Mesenchymal stem cell (in vitro differentiated cells and primary cell): Measurements from ENCODE around the gene SDC4.

Source experiments
- DNase-seq: peaks from one replicate; pipeline ENCODE4 v3.0.0-alpha.2; 2013
- H2AFZ ChIP-seq: one replicate; pipeline ENCODE4 v1.6.1; 2013; ENCODE audit warnings: low read depth, mild to moderate bottlenecking, control low read depth, inconsistent platforms, low read length, moderate library complexity
- H2AK5ac ChIP-seq: 2 replicates; pipeline ENCODE4 v1.6.1; 2013; ENCODE audit warnings: low read length, moderate library complexity, mild to moderate bottlenecking, inconsistent platforms; ENCODE audit not compliant: severe bottlenecking
- H2BK120ac ChIP-seq: one replicate; pipeline ENCODE4 v1.6.1; 2013; ENCODE audit warnings: low read depth, mild to moderate bottlenecking, inconsistent platforms, low read length, moderate library complexity
- H2BK12ac ChIP-seq, 2 experiments: one replicate each; pipeline ENCODE4 v1.6.1; 2013; ENCODE audit warnings: inconsistent platforms in 2 of 2, low read length in 2 of 2, mild to moderate bottlenecking in 2 of 2, moderate library complexity in 2 of 2, control low read depth in 1 of 2
- H2BK15ac ChIP-seq: one replicate; pipeline ENCODE4 v1.6.1; 2013; ENCODE audit warnings: mild to moderate bottlenecking, low read depth, inconsistent platforms; ENCODE audit not compliant: poor library complexity, severe bottlenecking
- H2BK5ac ChIP-seq: 2 replicates; pipeline ENCODE4 v1.6.1; 2013; ENCODE audit warnings: low read depth, mild to moderate bottlenecking, low read length, control low read depth, inconsistent platforms; ENCODE audit not compliant: poor library complexity, severe bottlenecking
- H3K14ac ChIP-seq, 2 experiments: one replicate each; pipeline ENCODE4 v1.6.1; 2013; ENCODE audit warnings: inconsistent platforms in 2 of 2, low read length in 2 of 2, control low read depth in 1 of 2, mild to moderate bottlenecking in 1 of 2, moderate library complexity in 1 of 2
- H3K18ac ChIP-seq, 2 experiments: one replicate each; pipeline ENCODE4 v1.6.1; 2013; ENCODE audit warnings: inconsistent platforms in 2 of 2, low read length in 2 of 2, control low read depth in 1 of 2, low read depth in 1 of 2, mild to moderate bottlenecking in 1 of 2
- H3K23ac ChIP-seq, 2 experiments: one replicate each; pipeline ENCODE4 v1.6.1; 2013; ENCODE audit warnings: inconsistent platforms in 2 of 2, low read length in 2 of 2, mild to moderate bottlenecking in 2 of 2, moderate library complexity in 2 of 2, control low read depth in 1 of 2
- H3K27ac ChIP-seq: 2 replicates; pipeline ENCODE4 v1.5.1; 2013; ENCODE audit warnings: mild to moderate bottlenecking, moderate library complexity, low read length, control low read depth, inconsistent platforms; ENCODE audit not compliant: poor library complexity, severe bottlenecking
- H3K27me3 ChIP-seq, 2 experiments: 2 replicates each; pipeline versions ENCODE4 v1.6.1 to v1.7.0; 2013; ENCODE audit warnings: low read length in 2 of 2, mild to moderate bottlenecking in 2 of 2, moderate library complexity in 2 of 2, control low read depth in 1 of 2, inconsistent platforms in 1 of 2; ENCODE audit not compliant: control insufficient read depth in 1 of 2, insufficient read depth in 1 of 2
- H3K36me3 ChIP-seq, 2 experiments: 2 replicates each; pipeline versions ENCODE4 v1.6.1 to v1.7.0; 2013; ENCODE audit warnings: low read length in 2 of 2, control low read depth in 1 of 2, inconsistent platforms in 1 of 2, low read depth in 1 of 2, mild to moderate bottlenecking in 1 of 2; ENCODE audit not compliant: insufficient read depth in 2 of 2, control insufficient read depth in 1 of 2
- H3K4ac ChIP-seq, 2 experiments: one replicate each; pipeline ENCODE4 v1.6.1; 2013; ENCODE audit warnings: inconsistent platforms in 2 of 2, low read length in 2 of 2, mild to moderate bottlenecking in 2 of 2, moderate library complexity in 2 of 2, control low read depth in 1 of 2, low read depth in 1 of 2
- H3K4me1 ChIP-seq: 2 replicates; pipeline ENCODE4 v1.6.1; 2013; ENCODE audit warnings: low read depth, low read length, control low read depth; ENCODE audit not compliant: control insufficient read depth, insufficient read depth
- H3K4me2 ChIP-seq: 2 replicates; pipeline ENCODE4 v1.6.1; 2013; ENCODE audit warnings: low read length, mild to moderate bottlenecking, inconsistent platforms; ENCODE audit not compliant: poor library complexity, severe bottlenecking
- H3K4me3 ChIP-seq, 2 experiments: 2 replicates each; pipeline versions ENCODE4 v1.5.1 to v1.7.0; 2013; ENCODE audit warnings: low read length in 2 of 2, mild to moderate bottlenecking in 2 of 2, control low read depth in 1 of 2, low read depth in 1 of 2; ENCODE audit not compliant: insufficient read depth in 1 of 2
- H3K79me1 ChIP-seq: replicated peaks from 2 replicates; pipeline ENCODE4 v1.6.1; 2013; ENCODE audit warnings: mild to moderate bottlenecking, control low read depth, low read length, inconsistent platforms; ENCODE audit not compliant: poor library complexity, severe bottlenecking
- H3K9ac ChIP-seq: 2 replicates; pipeline ENCODE4 v1.7.0; 2013; ENCODE audit warnings: mild to moderate bottlenecking, low read length, moderate library complexity
- H3K9me3 ChIP-seq: 2 replicates; pipeline ENCODE4 v1.7.0; 2013; ENCODE audit warnings: mild to moderate bottlenecking, low read length; ENCODE audit not compliant: control insufficient read depth
- H4K8ac ChIP-seq: one replicate; pipeline ENCODE4 v1.6.1; 2013; ENCODE audit warnings: inconsistent platforms, mild to moderate bottlenecking, low read length, moderate library complexity
- H4K91ac ChIP-seq: one replicate; pipeline ENCODE4 v1.6.1; 2013; ENCODE audit warnings: mild to moderate bottlenecking, low read length, inconsistent platforms
- WGBS: methylation state at CpG from one replicate; pipeline ENCODE4 v1.1.7; 2013; ENCODE audit warnings: mixed read lengths; 5-methylcytosine and 5-hydroxymethylcytosine counted together

Gene SDC4

GRCh38 chr20:45315672-45316071 lies 32.6 kb downstream of the SDC4 start:
- Histone ChIP-seq H3K14ac (no peak overlapping the region), H2BK120ac (no peak overlapping the region), H2BK15ac (no peak overlapping the region), H3K4ac (no peak overlapping the region), H3K4me1 (peaks cover 5% of the 10 kb centered on the region), H3K4me3 (no peak overlapping the region), H3K9me3 (no peaks in the 10 kb centered on the region), H2BK12ac (no peak overlapping the region), H4K8ac (no peak overlapping the region), H3K79me1 (no peaks in the 10 kb centered on the region), H2AK5ac (no peak overlapping the region), H3K18ac (no peak overlapping the region), H4K91ac (no peak overlapping the region), H2AFZ (no peak overlapping the region), H3K27me3 (peaks cover 12 to 63% of the 10 kb centered on the region in 2 experiments), H3K27ac (no peak overlapping the region), H2BK5ac (no peak overlapping the region), H3K4me2 (no peak overlapping the region), H3K36me3 (peaks cover 0 to 4% of the 10 kb centered on the region in 2 experiments), H3K9ac (no peak overlapping the region), H3K23ac (no peak overlapping the region)
- DNase-seq: no peak
- 90% methylated on average over 4 of the region's 4 CpGs for whole genome bisulfite sequencing

GRCh38 chr20:45313943-45314342 lies 34.3 kb downstream of the SDC4 start:
- Histone ChIP-seq H3K4ac (no peak overlapping the region), H2BK15ac (no peak overlapping the region), H3K4me3 (no peak overlapping the region), H3K4me2 (no peak overlapping the region), H2AFZ (no peak overlapping the region), H3K79me1 (no peaks in the 10 kb centered on the region), H2BK120ac (no peak overlapping the region), H3K23ac (no peak overlapping the region), H3K9me3 (no peaks in the 10 kb centered on the region), H3K14ac (no peak overlapping the region), H3K27ac (no peak overlapping the region), H3K27me3 (peaks cover 12 to 71% of the 10 kb centered on the region in 2 experiments), H2AK5ac (no peak overlapping the region), H3K18ac (no peak overlapping the region), H3K4me1 (peaks cover 5% of the 10 kb centered on the region), H3K36me3 (peaks cover 0 to 4% of the 10 kb centered on the region in 2 experiments), H4K8ac (no peak overlapping the region), H3K9ac (no peak overlapping the region), H2BK12ac (no peak overlapping the region), H2BK5ac (no peak overlapping the region), H4K91ac (no peak overlapping the region)
- 88% methylated on average over 11 of the region's 11 CpGs for WGBS
- no peak for DNase-seq

GRCh38 chr20:45313065-45313695 lies 35.0 kb downstream of the SDC4 start:
- no peak overlapping the region for H3K4me2 ChIP-seq

GRCh38 chr20:45312241-45312640 lies 36.0 kb downstream of the SDC4 start:
- Histone ChIP-seq H3K79me1 (no peaks in the 10 kb centered on the region), H3K36me3 (peaks cover 0 to 4% of the 10 kb centered on the region in 2 experiments), H3K9ac (no peak overlapping the region), H3K4me1 (peaks cover 5% of the 10 kb centered on the region), H2AFZ (no peak overlapping the region), H3K14ac (no peak overlapping the region), H3K4ac (no peak overlapping the region), H3K4me3 (no peak overlapping the region), H3K4me2 (no peak overlapping the region), H2AK5ac (no peak overlapping the region), H3K27me3 (peaks cover 2 to 76% of the 10 kb centered on the region in 2 experiments), H2BK5ac (no peak overlapping the region), H3K9me3 (no peaks in the 10 kb centered on the region), H2BK12ac (no peak overlapping the region), H3K18ac (no peak overlapping the region), H4K91ac (no peak overlapping the region), H3K23ac (no peak overlapping the region), H4K8ac (no peak overlapping the region), H3K27ac (no peak overlapping the region), H2BK120ac (no peak overlapping the region), H2BK15ac (no peak overlapping the region)
- 57% methylated on average over 21 of the region's 21 CpGs for WGBS
- DNase-seq: no peak

More at GRCh38 chr20:45313065-45313695, 35.0 kb downstream of the SDC4 start:
- Histone ChIP-seq H3K4me1 (peaks cover 5% of the 10 kb centered on the region), H2BK15ac (no peak overlapping the region), H4K91ac (no peak overlapping the region), H3K27ac (no peak overlapping the region), H2BK12ac (no peak overlapping the region), H2BK5ac (no peak overlapping the region), H3K23ac (no peak overlapping the region), H3K4ac (no peak overlapping the region), H3K27me3 (peaks cover 10 to 75% of the 10 kb centered on the region in 2 experiments), H3K9me3 (no peaks in the 10 kb centered on the region), H3K18ac (no peak overlapping the region), H2AK5ac (no peak overlapping the region), H4K8ac (no peak overlapping the region), H3K14ac (no peak overlapping the region), H3K79me1 (no peaks in the 10 kb centered on the region), H3K9ac (no peak overlapping the region), H3K36me3 (peaks cover 0 to 4% of the 10 kb centered on the region in 2 experiments), H3K4me3 (no peak overlapping the region), H2AFZ (no peak overlapping the region), H2BK120ac (no peak overlapping the region)
- no peak for DNase-seq
- 93% methylated on average over 8 of the region's 8 CpGs for WGBS
